Activated naive CD4-positive, alpha-beta T cell treated with anti-CD3 and anti-CD28 coated beads for 36 hours (primary cell): ENCODE measurements around the gene C1QL1. TPM values are rescaled to one million over a fixed set of nuclear protein-coding genes. Genes with fewer than 3 reads are reported as not detected.
"Not testable (repeated sequence)": the region's sequence is repeated elsewhere in the genome, so short reads cannot be mapped to it uniquely, and the experiment has no call there.

Experiments used
- CTCF ChIA-PET: fragments of 350-600 bp; sonication (Branson Sonifier 250); formaldehyde crosslinking; loops from one replicate; lab custom pipeline; 2021; ENCODE audit warnings: antibody characterized with exemption; lab: Charles Lee
- DNase-seq: peaks from one replicate; pipeline ENCODE4 v3.0.0-alpha.2; 2020
- H3K27ac Mint-ChIP-seq: one replicate; pipeline ENCODE4 v1.8.0; 2021; ENCODE audit warnings: mild to moderate bottlenecking, mixed read lengths
- H3K27me3 Mint-ChIP-seq: one replicate; pipeline ENCODE4 v1.8.0; 2021; ENCODE audit warnings: low read depth, mixed read lengths
- H3K36me3 Mint-ChIP-seq: one replicate; pipeline ENCODE4 v1.8.0; 2021; ENCODE audit warnings: low read depth, mixed read lengths
- H3K4me1 Mint-ChIP-seq: one replicate; pipeline ENCODE4 v1.8.0; 2021; ENCODE audit warnings: low read depth, mixed read lengths
- H3K4me3 Mint-ChIP-seq: one replicate; pipeline ENCODE4 v1.8.0; 2021; ENCODE audit warnings: mild to moderate bottlenecking, moderate library complexity, mixed read lengths
- H3K9me3 Mint-ChIP-seq: one replicate; pipeline ENCODE4 v1.8.0; 2021; ENCODE audit warnings: mixed read lengths
- intact Hi-C: fragments of 100-400 bp; cut with micrococcal nuclease; formaldehyde crosslinking; loops from one replicate; pipeline ENCODE4 v1.15.1; 2023
- total RNA-seq, 2 experiments: library from RNA; stranded (reverse); gene quantifications; one replicate each; pipeline ENCODE4 v1.2.3, GENCODE V29; 2021

C1QL1 gene
- total RNA-seq, 2 experiments from 2014 or later: 0.36 to 0.40 TPM

DNA sequence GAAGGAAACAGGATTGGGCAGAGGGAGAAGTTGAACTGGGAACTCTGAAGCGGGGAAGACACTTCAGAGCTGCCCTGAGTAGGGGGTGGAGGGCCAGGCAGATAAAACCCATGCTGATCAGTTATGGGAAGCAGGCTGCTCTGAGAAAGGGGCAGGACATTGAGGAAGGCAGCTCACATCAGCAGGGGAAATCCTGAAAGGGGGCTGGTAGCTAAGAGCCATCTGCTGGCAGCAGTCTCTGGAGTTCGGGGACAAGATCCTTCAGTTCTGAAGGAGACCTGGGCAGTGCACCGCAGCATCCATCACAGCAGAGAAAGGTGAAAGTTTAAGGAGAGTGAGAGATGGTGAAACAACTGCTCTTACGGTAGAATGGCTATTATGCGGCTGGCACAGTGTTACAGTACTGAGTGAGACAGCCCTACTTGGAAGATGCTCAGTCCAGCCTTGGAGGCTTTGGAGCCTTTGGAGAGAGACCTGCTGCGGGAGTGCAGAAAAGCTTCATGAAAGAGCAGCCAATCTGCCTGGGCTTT lies 15.1 kb downstream of the C1QL1 start:
- H3K36me3 Mint-ChIP-seq: no peaks in the 10 kb centered on the region
- H3K4me3 Mint-ChIP-seq: no peak overlapping the region
- no peaks in the 10 kb centered on the region for H3K9me3 Mint-ChIP-seq
- intact Hi-C loops: no loop called here
- H3K27ac Mint-ChIP-seq: no peak overlapping the region
- no peak for DNase-seq
- H3K27me3 Mint-ChIP-seq: peaks cover 4% of the 10 kb centered on the region
- H3K4me1 Mint-ChIP-seq: no peaks in the 10 kb centered on the region
- CTCF ChIA-PET: no interaction called here

GRCh38 chr17:44948315-44948795 lies 19.7 kb downstream of the C1QL1 start:
- intact Hi-C loops: no loop called here

GRCh38 chr17:44947461-44948314 lies 20.4 kb downstream of the C1QL1 start, which contains the start of gene KIF18B:
Gene KIF18B, minus strand, starts transcription at chr17:44947773. Its CDS starts 11,429 bp downstream, at chr17:44936344.
- H3K36me3 Mint-ChIP-seq: peaks cover 18% of the 10 kb centered on the region
- peak within 1 kb of the TSS; percentile 84 for H3K4me3 Mint-ChIP-seq
- CTCF ChIA-PET: interaction anchor here (1.3 to 1.4 kb wide), 2 partner anchors 38 to 74 kb away, joined by 3 to 4 read pairs; no protein-coding TSS in a partner anchor
- no peaks in the 10 kb centered on the region for H3K9me3 Mint-ChIP-seq
- H3K27ac Mint-ChIP-seq: peak within 1 kb of the TSS; percentile 74
- H3K27me3 Mint-ChIP-seq: peaks cover 5% of the 10 kb centered on the region
- peaks cover 7% of the 10 kb centered on the region for H3K4me1 Mint-ChIP-seq
- intact Hi-C loops: loop anchor here (1.0 kb wide), 7 partner anchors 21 to 172 kb away; partner anchors contain the start of genes C1QL1 and EFTUD2
- peak; percentile 97 for DNase-seq

More at GRCh38 chr17:44948315-44948795, 19.7 kb downstream of the C1QL1 start:
- CTCF ChIA-PET: no interaction called here
- Mint-ChIP-seq H3K27ac (peak overlapping the region; percentile 74), H3K27me3 (peaks cover 5% of the 10 kb centered on the region), H3K4me1 (peaks cover 7% of the 10 kb centered on the region), H3K36me3 (peaks cover 16% of the 10 kb centered on the region), H3K9me3 (no peaks in the 10 kb centered on the region), H3K4me3 (peak overlapping the region; percentile 84)
- no peak for DNase-seq

GRCh38 chr17:44945652-44946051 lies 22.5 kb downstream of the C1QL1 start:
- H3K27ac Mint-ChIP-seq, H3K9me3 Mint-ChIP-seq, H3K4me3 Mint-ChIP-seq, H3K27me3 Mint-ChIP-seq, intact Hi-C loops, DNase-seq: not testable (repeated sequence)
- H3K4me1 Mint-ChIP-seq: peaks cover 10% of the 10 kb centered on the region
- CTCF ChIA-PET: interaction anchor here (0.6 to 0.7 kb wide), 2 partner anchors 181 to 329 kb away, joined by 4 to 7 read pairs; no protein-coding TSS in a partner anchor
- H3K36me3 Mint-ChIP-seq: peaks cover 18% of the 10 kb centered on the region

DNA sequence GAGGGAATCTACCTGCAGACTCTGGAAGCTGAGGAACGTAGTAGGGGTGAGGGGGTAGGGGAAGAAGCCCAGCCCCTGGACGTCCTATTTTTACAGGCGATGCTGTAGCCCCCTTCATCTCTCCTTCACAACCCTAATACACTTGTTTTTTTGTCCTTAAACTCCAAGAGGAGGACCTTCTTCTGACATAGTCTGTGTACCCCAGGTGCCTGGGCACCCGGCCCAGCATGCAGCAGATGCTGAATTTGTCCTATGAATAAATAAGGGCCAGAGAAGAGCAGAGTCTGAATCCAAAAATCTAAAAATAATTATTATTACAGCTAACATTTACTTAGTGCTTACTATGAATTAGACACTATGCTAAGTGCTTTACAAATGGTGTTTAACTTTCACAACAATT lies 25.6 kb downstream of the C1QL1 start:
- Mint-ChIP-seq H3K36me3 (peaks cover 30% of the 10 kb centered on the region), H3K4me3 (no peak overlapping the region), H3K4me1 (peaks cover 10% of the 10 kb centered on the region), H3K27ac (no peak overlapping the region), H3K27me3 (peaks cover 5% of the 10 kb centered on the region), H3K9me3 (no peaks in the 10 kb centered on the region)
- DNase-seq: no peak
- intact Hi-C loops: no loop called here
- CTCF ChIA-PET: no interaction called here

DNA sequence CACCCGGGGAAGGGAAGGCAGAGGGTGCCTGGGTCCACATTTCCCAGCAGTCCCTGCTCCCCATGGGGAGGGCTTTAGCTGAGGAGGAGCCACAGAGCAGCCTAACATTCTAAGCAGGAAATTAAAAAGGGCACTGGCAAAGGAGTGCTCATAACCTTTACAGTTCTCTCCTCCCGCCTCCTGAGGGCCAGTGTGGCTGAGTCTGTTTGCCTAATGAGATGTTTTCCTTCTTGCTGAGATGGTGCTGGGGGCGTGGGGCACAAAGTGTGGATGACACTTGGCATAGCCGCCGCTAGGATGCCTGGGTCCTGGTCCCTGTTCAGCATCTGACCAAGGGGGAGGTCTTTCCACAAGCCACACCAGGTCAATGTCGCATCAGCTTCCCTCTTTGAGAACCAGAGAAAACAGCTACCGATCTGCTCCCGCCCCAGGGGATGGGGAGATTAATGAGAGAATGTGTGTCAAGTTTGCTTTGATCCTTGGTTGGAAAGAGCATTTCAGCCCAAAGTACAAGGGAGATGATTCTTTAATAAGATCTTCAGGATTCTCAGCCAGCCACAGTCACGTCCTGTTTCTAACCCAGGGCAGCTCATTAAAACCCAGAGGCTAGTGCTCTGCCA lies 26.3 kb downstream of the C1QL1 start:
- peaks cover 10% of the 10 kb centered on the region for H3K4me1 Mint-ChIP-seq
- intact Hi-C loops: no loop called here
- H3K36me3 Mint-ChIP-seq: peaks cover 30% of the 10 kb centered on the region
- no peak for DNase-seq
- CTCF ChIA-PET: interaction anchor here (0.6 kb wide), 1 partner anchor 107 kb away, joined by 6 read pairs; no protein-coding TSS in a partner anchor
- no peaks in the 10 kb centered on the region for H3K9me3 Mint-ChIP-seq
- H3K4me3 Mint-ChIP-seq: no peak overlapping the region
- H3K27ac Mint-ChIP-seq: no peak overlapping the region
- peaks cover 5% of the 10 kb centered on the region for H3K27me3 Mint-ChIP-seq

DNA sequence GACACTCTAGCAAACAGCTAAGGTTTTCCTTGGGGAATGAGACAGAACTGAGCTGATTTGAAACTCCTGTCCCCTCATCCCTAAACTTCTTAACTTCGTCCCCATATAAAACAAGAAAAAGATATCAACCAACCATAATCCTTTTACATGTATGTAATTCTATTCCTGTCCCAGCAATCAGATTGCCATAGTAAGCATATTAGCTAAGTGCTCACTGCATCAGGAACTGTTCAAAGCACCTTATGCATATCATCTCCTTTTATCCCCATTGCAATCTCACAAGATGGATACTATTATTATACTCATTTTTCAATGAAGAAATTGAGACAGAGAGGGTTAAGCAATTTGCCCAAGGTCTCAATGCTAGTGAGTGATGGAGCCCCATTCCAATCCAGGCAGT lies 27.3 kb downstream of the C1QL1 start:
- intact Hi-C loops: no loop called here
- Mint-ChIP-seq H3K36me3 (peaks cover 23% of the 10 kb centered on the region), H3K4me1 (peaks cover 3% of the 10 kb centered on the region), H3K27me3 (no peaks in the 10 kb centered on the region), H3K4me3 (no peak overlapping the region), H3K27ac (no peak overlapping the region), H3K9me3 (no peaks in the 10 kb centered on the region)
- no peak for DNase-seq
- CTCF ChIA-PET: no interaction called here

DNA sequence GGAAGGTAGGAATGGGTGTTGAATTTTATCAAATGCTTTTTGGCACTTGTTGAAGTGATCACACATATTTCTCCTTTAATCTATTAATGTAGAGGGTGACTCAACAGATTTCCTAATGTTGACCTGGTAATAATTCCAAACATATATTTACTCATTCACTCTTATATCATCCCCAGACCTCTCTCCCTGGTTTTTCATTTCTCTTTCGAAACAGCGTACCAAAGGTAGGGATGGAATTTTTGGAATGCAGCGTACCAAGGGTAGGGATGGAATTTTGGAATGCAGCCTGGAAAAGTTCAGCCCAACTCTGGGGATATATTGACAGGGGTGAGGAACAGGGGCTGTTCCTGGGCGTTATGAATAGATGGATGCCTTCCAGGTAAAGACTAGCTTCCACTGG lies 27.8 kb downstream of the C1QL1 start:
- Mint-ChIP-seq H3K9me3 (no peaks in the 10 kb centered on the region), H3K4me1 (peaks cover 3% of the 10 kb centered on the region), H3K27me3 (no peaks in the 10 kb centered on the region), H3K4me3 (no peak overlapping the region), H3K36me3 (peaks cover 27% of the 10 kb centered on the region), H3K27ac (no peak overlapping the region)
- intact Hi-C loops: no loop called here
- CTCF ChIA-PET: no interaction called here
- DNase-seq: no peak

- intact Hi-C loops: no loop called here
- no peaks in the 10 kb centered on the region for H3K9me3 Mint-ChIP-seq
- no peak overlapping the region for H3K27ac Mint-ChIP-seq
- H3K4me1 Mint-ChIP-seq: no peaks in the 10 kb centered on the region
- DNase-seq: no peak
- H3K27me3 Mint-ChIP-seq: no peaks in the 10 kb centered on the region
- CTCF ChIA-PET: interaction anchor here (0.6 kb wide), 1 partner anchor 23 kb away, joined by 3 read pairs; no protein-coding TSS in a partner anchor
- no peak overlapping the region for H3K4me3 Mint-ChIP-seq
- H3K36me3 Mint-ChIP-seq: peaks cover 36% of the 10 kb centered on the region
These were observed 33.0 kb downstream of the C1QL1 start for GRCh38 chr17:44935116-44935515.

- CTCF ChIA-PET: interaction anchor here (0.6 kb wide), 1 partner anchor 23 kb away, joined by 3 read pairs; no protein-coding TSS in a partner anchor
- no peak overlapping the region for H3K27ac Mint-ChIP-seq
- no peak for DNase-seq
- H3K4me1 Mint-ChIP-seq: no peaks in the 10 kb centered on the region
- no peak overlapping the region for H3K4me3 Mint-ChIP-seq
- no peaks in the 10 kb centered on the region for H3K27me3 Mint-ChIP-seq
- peaks cover 39% of the 10 kb centered on the region for H3K36me3 Mint-ChIP-seq
- H3K9me3 Mint-ChIP-seq: no peaks in the 10 kb centered on the region
- intact Hi-C loops: no loop called here
These were observed 33.4 kb downstream of the C1QL1 start for GRCh38 chr17:44934745-44935105.

DNA sequence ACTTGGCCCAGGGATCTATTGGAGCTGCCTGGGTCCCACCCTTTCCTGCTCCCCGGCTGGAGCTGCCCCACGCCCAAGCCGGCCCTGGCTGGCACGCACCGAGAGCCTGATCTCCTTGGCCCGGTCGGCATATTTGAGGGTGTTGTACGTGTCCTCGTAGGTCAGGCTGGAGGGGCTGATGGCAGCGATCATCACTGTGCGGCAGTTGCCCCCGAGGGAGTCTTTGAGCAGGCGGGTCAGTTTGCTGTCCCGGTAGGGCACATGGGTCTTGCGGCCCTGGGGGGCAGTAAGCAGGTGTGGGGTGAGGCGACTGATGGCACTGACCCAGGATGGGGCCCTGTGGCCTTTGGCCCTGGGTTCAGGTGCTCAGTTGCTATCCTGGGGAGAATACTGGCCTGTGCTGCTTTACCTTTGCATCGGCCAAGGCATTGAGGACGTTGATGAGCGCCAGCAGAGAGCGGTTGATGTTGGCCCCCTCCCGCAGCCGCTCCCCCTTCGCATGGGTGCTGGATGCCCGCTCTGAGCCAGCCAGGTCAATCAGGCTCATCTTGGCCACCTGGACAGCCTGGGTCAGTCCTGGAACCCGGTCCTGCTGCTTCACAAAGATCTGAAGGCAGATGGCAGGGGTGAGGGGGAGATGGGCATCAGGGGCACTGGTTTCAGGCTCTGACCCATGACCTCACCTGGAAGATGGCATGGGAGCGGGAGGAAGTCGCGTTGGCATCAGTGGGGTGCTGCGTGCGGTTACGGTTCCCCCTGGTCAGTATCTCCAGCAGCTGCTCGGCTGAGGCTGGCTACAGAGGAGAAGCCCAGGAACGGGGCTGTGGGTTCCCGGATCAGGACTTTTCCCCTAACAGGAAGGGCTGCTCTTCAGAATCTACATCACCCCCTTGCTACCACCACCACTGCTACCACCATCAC lies 34.0 kb downstream of the C1QL1 start:
- DNase-seq: no peak
- Mint-ChIP-seq H3K4me1 (no peaks in the 10 kb centered on the region), H3K27me3 (no peaks in the 10 kb centered on the region), H3K27ac (no peak overlapping the region), H3K9me3 (no peaks in the 10 kb centered on the region), H3K36me3 (peaks cover 39% of the 10 kb centered on the region), H3K4me3 (no peak overlapping the region)
- CTCF ChIA-PET: interaction anchor here (0.6 kb wide), 1 partner anchor 22 kb away, joined by 3 read pairs; no protein-coding TSS in a partner anchor
- intact Hi-C loops: no loop called here
